Raji (cell line): ENCODE data around the gene FAM219B.

Experiments
- POLR2A ChIP-seq: IDR thresholded peaks from 2 replicates; pipeline ENCODE4 v1.6.1; 2011; ENCODE audit warnings: low read depth, low read length, control low read depth; ENCODE audit not compliant: insufficient read depth

Gene FAM219B

GRCh38 chr15:74889390-74889882 lies 17.2 kb downstream of the FAM219B start:
- TF ChIP-seq POLR2A, result no peak

- no peak for TF ChIP-seq POLR2A
These were observed 17.9 kb downstream of the FAM219B start for GRCh38 chr15:74888716-74889115.

- TF ChIP-seq POLR2A, result no peak
These were observed 21.2 kb downstream of the FAM219B start for GRCh38 chr15:74885461-74885860.

GRCh38 chr15:74884428-74885223 lies 22.0 kb downstream of the FAM219B start:
- no peak for TF ChIP-seq POLR2A

GRCh38 chr15:74882528-74882927 lies 24.1 kb downstream of the FAM219B start:
- no peak for TF ChIP-seq POLR2A

GRCh38 chr15:74878273-74878672 lies 28.4 kb downstream of the FAM219B start:
- no peak for TF ChIP-seq POLR2A

- no peak for TF ChIP-seq POLR2A
These were observed 32.8 kb downstream of the FAM219B start for GRCh38 chr15:74873756-74874424.

GRCh38 chr15:74873036-74873755 lies 33.5 kb downstream of the FAM219B start, which contains the start of gene SCAMP2:
Gene SCAMP2 (minus strand): TSS chr15:74873365. CDS start chr15:74873255, 110 bp downstream.
- peak; percentile 94 for TF ChIP-seq POLR2A

- TF ChIP-seq POLR2A, result no peak
These were observed 34.0 kb downstream of the FAM219B start for GRCh38 chr15:74872702-74873035.

- TF ChIP-seq POLR2A, result no peak
These were observed 36.0 kb downstream of the FAM219B start for GRCh38 chr15:74870436-74871215.

- no peak for TF ChIP-seq POLR2A
These were observed 36.8 kb downstream of the FAM219B start for GRCh38 chr15:74869726-74870407.

GRCh38 chr15:74869372-74869725 lies 37.3 kb downstream of the FAM219B start:
- TF ChIP-seq POLR2A, result no peak

- no peak for TF ChIP-seq POLR2A
These were observed 38.6 kb downstream of the FAM219B start for GRCh38 chr15:74868059-74868458.

GRCh38 chr15:74867466-74868038 lies 39.1 kb downstream of the FAM219B start:
- no peak for TF ChIP-seq POLR2A

- no peak for TF ChIP-seq POLR2A
These were observed 40.6 kb downstream of the FAM219B start for GRCh38 chr15:74866090-74866489.

- no peak for TF ChIP-seq POLR2A
These were observed 41.3 kb downstream of the FAM219B start for GRCh38 chr15:74865316-74865715.
